Endothelial cell of umbilical vein (primary cell): Measurements from ENCODE around the gene SNUPN. TPM values are rescaled to one million over a fixed set of nuclear protein-coding genes. Genes with fewer than 3 reads are reported as not detected.

ENCODE experiments used
- BruUV-seq: library from RNA; stranded (reverse); fragments of 400-500 nt; replicated peaks from 2 replicates; lab custom pipeline; 2021; lab: Mats Ljungman, UMichigan
- CTCF ChIA-PET: fragments of 300-600, 350-600 bp; sonication (Branson Sonifier 250); formaldehyde crosslinking; loops from one replicate; lab custom pipeline; 2021; ENCODE audit warnings: antibody characterized with exemption, inconsistent platforms; lab: Charles Lee
- POLR2A ChIA-PET: fragments of 300-600, 350-600 bp; sonication (Branson Sonifier 250); formaldehyde crosslinking; loops from one replicate; lab custom pipeline; 2021; ENCODE audit warnings: antibody characterized with exemption, inconsistent platforms; lab: Charles Lee
- DNase-seq: peaks from one replicate; pipeline ENCODE4 v3.0.0-alpha.2; 2011; ENCODE audit warnings: low read depth, low spot score
- FAIRE-seq: peaks from 2 replicates; lab custom pipeline; 2011; peaks lifted over from hg19 to GRCh38; lab: Jason Lieb, UNC
- H2AFZ ChIP-seq: 2 replicates; pipeline ENCODE4 v1.6.0; 2012; ENCODE audit warnings: low read depth, low read length, control low read depth, inconsistent platforms
- H3K27ac ChIP-seq: 2 replicates; pipeline ENCODE4 v1.5.1; 2011; ENCODE audit warnings: low read depth, mild to moderate bottlenecking, control low read depth, low read length, moderate library complexity; ENCODE audit not compliant: insufficient read depth
- H3K27me3 ChIP-seq, 2 experiments: 2 replicates each; pipeline versions ENCODE4 v1.6.0 to v1.6.1; 2011; ENCODE audit warnings: low read length in 2 of 2, mixed read lengths in 1 of 2; ENCODE audit not compliant: control insufficient read depth in 2 of 2, insufficient read depth in 2 of 2
- H3K36me3 ChIP-seq, 2 experiments: 2 replicates in 1 of 2; 3 replicates in 1 of 2; pipeline ENCODE4 v1.5.1; 2011; ENCODE audit warnings: low read length in 2 of 2, mild to moderate bottlenecking in 1 of 2, moderate library complexity in 1 of 2; ENCODE audit not compliant: control insufficient read depth in 2 of 2, insufficient read depth in 2 of 2; ENCODE audit errors: extremely low read depth in 1 of 2
- H3K4me1 ChIP-seq: 3 replicates; pipeline ENCODE4 v1.5.1; 2011; ENCODE audit warnings: mild to moderate bottlenecking, low read length; ENCODE audit not compliant: control insufficient read depth, insufficient read depth; ENCODE audit errors: extremely low read depth
- H3K4me2 ChIP-seq: 2 replicates; pipeline ENCODE4 v1.6.1; 2011; ENCODE audit warnings: low read length, control low read depth, mixed read lengths; ENCODE audit not compliant: insufficient read depth
- H3K4me3 ChIP-seq, 3 experiments: fragments of 200-600 bp in 1 of 3; sonication (generic), shearing (Covaris generic) in 1 of 3; replicated peaks in 1 of 3; 2 replicates each; pipeline ENCODE4 v1.5.1; 2011 to 2016; ENCODE audit warnings: control low read depth in 3 of 3, low read length in 3 of 3, mild to moderate bottlenecking in 2 of 3, inconsistent platforms in 1 of 3, low read depth in 1 of 3, moderate library complexity in 1 of 3; ENCODE audit not compliant: insufficient read depth in 1 of 3
- H3K79me2 ChIP-seq: 2 replicates; pipeline ENCODE4 v1.6.0; 2012; ENCODE audit warnings: low read length, inconsistent platforms; ENCODE audit not compliant: control insufficient read depth, insufficient read depth
- H3K9ac ChIP-seq: replicated peaks from 2 replicates; pipeline ENCODE3; 2011; ENCODE audit warnings: low read length, control low read depth; ENCODE audit not compliant: insufficient read depth; ENCODE audit errors: extremely low read depth
- H3K9me1 ChIP-seq: replicated peaks from 3 replicates; pipeline ENCODE4 v1.6.0; 2011; ENCODE audit warnings: mild to moderate bottlenecking, low read length; ENCODE audit not compliant: control insufficient read depth, insufficient read depth; ENCODE audit errors: extremely low read depth
- H3K9me3 ChIP-seq: replicated peaks from 2 replicates; pipeline ENCODE4 v1.5.1; 2012; ENCODE audit warnings: low read length, inconsistent platforms; ENCODE audit not compliant: control insufficient read depth, insufficient read depth
- H4K20me1 ChIP-seq: replicated peaks from 2 replicates; pipeline ENCODE3; 2011; ENCODE audit warnings: mild to moderate bottlenecking, low read length; ENCODE audit not compliant: control insufficient read depth, insufficient read depth; ENCODE audit errors: extremely low read depth
- CTCF ChIP-seq, 2 donors: IDR thresholded peaks; 1 replicate in 1 of 2; 2 replicates in 1 of 2; pipeline ENCODE4 v1.5.1; 2011; ENCODE audit warnings: low read length in 2 of 2, mild to moderate bottlenecking in 2 of 2, moderate library complexity in 2 of 2, control low read depth in 1 of 2, inconsistent platforms in 1 of 2, low read depth in 1 of 2; ENCODE audit not compliant: insufficient read depth in 1 of 2; ENCODE audit errors: extremely low read depth in 1 of 2
- EZH2 ChIP-seq: IDR thresholded peaks from 2 replicates; pipeline ENCODE4 v1.6.1; 2012; ENCODE audit warnings: borderline replicate concordance, low read depth, mild to moderate bottlenecking, moderate library complexity, low read length, inconsistent platforms; ENCODE audit not compliant: severe bottlenecking
- FOS ChIP-seq: IDR thresholded peaks from 2 replicates; pipeline ENCODE4 v1.6.1; 2011; ENCODE audit warnings: mild to moderate bottlenecking, low read length, moderate library complexity, borderline replicate concordance; ENCODE audit not compliant: insufficient read depth
- GATA2 ChIP-seq: IDR thresholded peaks from 2 replicates; pipeline ENCODE4 v1.7.0; 2011; ENCODE audit warnings: low read depth, mild to moderate bottlenecking, moderate library complexity, mixed read lengths, low read length; ENCODE audit not compliant: insufficient read length, insufficient read depth
- JUN ChIP-seq: IDR thresholded peaks from 2 replicates; pipeline ENCODE4 v1.6.1; 2011; ENCODE audit warnings: borderline replicate concordance, low read depth; ENCODE audit not compliant: insufficient read length, insufficient read depth
- MAX ChIP-seq: IDR thresholded peaks from 2 replicates; pipeline ENCODE4 v1.6.1; 2011; ENCODE audit not compliant: insufficient read depth, insufficient read length
- MYC ChIP-seq: IDR thresholded peaks from one replicate; pipeline ENCODE4 v1.6.1; 2011; ENCODE audit warnings: mild to moderate bottlenecking, low read depth, low read length
- POLR2A ChIP-seq: IDR thresholded peaks from 2 replicates; pipeline ENCODE4 v1.6.1; 2012; ENCODE audit warnings: low read depth, mild to moderate bottlenecking, control low read depth, low read length
- POLR2AphosphoS5 ChIP-seq: IDR thresholded peaks from 2 replicates; pipeline ENCODE4 v1.6.1; 2012; ENCODE audit warnings: low read depth, mild to moderate bottlenecking, control low read depth, low read length, moderate library complexity; ENCODE audit not compliant: insufficient read depth
- dilution Hi-C: fragments of 300-500 bp; cut with MboI; formaldehyde crosslinking; loops from one replicate; pipeline ENCODE4 v1.15.0; 2019; ENCODE audit warnings: low sequenced_read_pairs; ENCODE audit not compliant: extremely low pct_ligation_motif_present
- intact Hi-C: fragments of 100-400 bp; cut with micrococcal nuclease; formaldehyde crosslinking; loops from one replicate; pipeline ENCODE4 v1.10.0; 2022
- polyA plus RNA-seq, 4 experiments: library from polyadenylated mRNA; depleted of rRNA in 3 of 4; stranded (reverse) in 3 of 4; unstranded in 1 of 4; fragments of >200 nt; gene quantifications; 2 replicates each; pipeline versions ENCODE4 v1.2.1 to v1.2.3, GENCODE V29; 2011 to 2012; ENCODE audit warnings: missing spikeins in 1 of 4
- total RNA-seq: library from RNA; stranded (reverse); gene quantifications from 2 replicates; pipeline ENCODE4 v1.2.3, GENCODE V29; 2021

The SNUPN gene
- total and polyA plus RNA-seq, 2 donors (not counting 3 experiments of a cell fraction or from before 2014, with no cell fraction given), result 13.2 to 25.1 TPM

- Histone ChIP-seq H3K27ac (no peak overlapping the region), H3K9me3 (no peaks in the 10 kb centered on the region), H3K4me1 (no peaks in the 10 kb centered on the region), H3K36me3 (peaks cover 8 to 21% of the 10 kb centered on the region in 2 experiments), H3K4me2 (no peak overlapping the region), H3K27me3 (no peaks in the 10 kb centered on the region), H3K79me2 (no peaks in the 10 kb centered on the region), H3K9me1 (no peaks in the 10 kb centered on the region), H2AFZ (no peak overlapping the region), H3K9ac (no peak overlapping the region), H4K20me1 (no peaks in the 10 kb centered on the region), H3K4me3 (no peak overlapping the region)
- no peak for FAIRE-seq
- intact Hi-C loops, result no loop called here
- TF ChIP-seq MAX, result no peak
- TF ChIP-seq CTCF (IDR thresholded peaks at IDR 0.05; ENCODE audit: extremely low read depth in 1 of 2, insufficient read depth in 1 of 2, low read depth in 1 of 2, low read length in 2 of 2), result no peak
- TF ChIP-seq POLR2AphosphoS5, result no peak
- TF ChIP-seq MYC, result no peak
- TF ChIP-seq EZH2, result no peak
- TF ChIP-seq POLR2A, result no peak
- TF ChIP-seq FOS, result no peak
- TF ChIP-seq GATA2, result no peak
- no peak for TF ChIP-seq JUN
- POLR2A ChIA-PET, result no interaction called here
- no TSS peak for BruUV-seq
- DNase-seq, result no peak
- dilution Hi-C loops, result no loop called here
- CTCF ChIA-PET, result interaction anchor here (0.6 to 1.4 kb wide), 4 partner anchors 9 to 98 kb away, joined by 3 to 4 read pairs (median 3); no protein-coding TSS in a partner anchor
Measured at GRCh38 chr15:75606711-75607699, 18.5 kb downstream of the SNUPN start.
